ENCODE results near the gene MCRIP2. TPM values are rescaled to one million over a fixed set of nuclear protein-coding genes. Genes with fewer than 3 reads are reported as not detected.

The MCRIP2 gene
- total and polyA plus RNA-seq, 5 donors, result 71.2 to 141 (median 87.6) TPM

DNA sequence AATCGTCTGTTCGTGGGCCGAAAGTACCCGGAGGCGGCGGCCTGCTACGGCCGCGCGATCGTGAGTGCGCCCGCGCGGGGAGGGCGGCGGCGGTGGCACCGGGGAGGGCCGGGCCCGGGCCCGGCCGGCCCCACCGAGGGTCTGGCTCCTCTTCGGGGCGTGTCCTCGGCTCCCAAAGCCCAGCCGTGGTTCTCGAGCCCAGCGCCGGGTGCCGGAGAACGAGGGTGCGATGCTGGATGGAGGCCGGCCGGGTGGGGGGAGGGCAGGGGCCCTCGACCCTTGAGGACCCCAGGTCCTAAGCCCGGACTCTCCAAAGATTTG lies 39.0 kb downstream of the MCRIP2 start:
- Histone ChIP-seq H3K4me1 (ENCODE audit: control insufficient read depth, insufficient read depth, low read length) (peaks cover 7% of the 10 kb centered on the region), H3K4me3 (ENCODE audit: low read length) (peak overlapping the region; percentile 77), H3K27me3 (ENCODE audit: control insufficient read depth, insufficient read depth) (no peaks in the 10 kb centered on the region), H3K9me3 (ENCODE audit: control insufficient read depth, low read length) (no peaks in the 10 kb centered on the region), H3K27ac (ENCODE audit: low read length) (peak overlapping the region; percentile 96)
- intact Hi-C loops (cut with DNase I), result no loop called here
- no peak for ATAC-seq
- WGBS, result under 1% methylated on average over 38 of the region's 38 CpGs
- DNase-seq, result no peak

- 45% methylated on average over 44 of the region's 44 CpGs for WGBS
- Histone ChIP-seq H3K4me3 (ENCODE audit: low read length) (peak overlapping the region; percentile 77), H3K27ac (ENCODE audit: low read length) (no peak overlapping the region), H3K27me3 (ENCODE audit: control insufficient read depth, insufficient read depth) (no peaks in the 10 kb centered on the region), H3K9me3 (ENCODE audit: control insufficient read depth, low read length) (no peaks in the 10 kb centered on the region), H3K4me1 (ENCODE audit: control insufficient read depth, insufficient read depth, low read length) (peaks cover 7% of the 10 kb centered on the region)
- intact Hi-C loops (cut with DNase I), result no loop called here
- no peak for ATAC-seq
- peak; percentile 67 to 84 (median 83) for DNase-seq
Measured at GRCh38 chr16:680967-681745, 39.5 kb downstream of the MCRIP2 start.

DNA sequence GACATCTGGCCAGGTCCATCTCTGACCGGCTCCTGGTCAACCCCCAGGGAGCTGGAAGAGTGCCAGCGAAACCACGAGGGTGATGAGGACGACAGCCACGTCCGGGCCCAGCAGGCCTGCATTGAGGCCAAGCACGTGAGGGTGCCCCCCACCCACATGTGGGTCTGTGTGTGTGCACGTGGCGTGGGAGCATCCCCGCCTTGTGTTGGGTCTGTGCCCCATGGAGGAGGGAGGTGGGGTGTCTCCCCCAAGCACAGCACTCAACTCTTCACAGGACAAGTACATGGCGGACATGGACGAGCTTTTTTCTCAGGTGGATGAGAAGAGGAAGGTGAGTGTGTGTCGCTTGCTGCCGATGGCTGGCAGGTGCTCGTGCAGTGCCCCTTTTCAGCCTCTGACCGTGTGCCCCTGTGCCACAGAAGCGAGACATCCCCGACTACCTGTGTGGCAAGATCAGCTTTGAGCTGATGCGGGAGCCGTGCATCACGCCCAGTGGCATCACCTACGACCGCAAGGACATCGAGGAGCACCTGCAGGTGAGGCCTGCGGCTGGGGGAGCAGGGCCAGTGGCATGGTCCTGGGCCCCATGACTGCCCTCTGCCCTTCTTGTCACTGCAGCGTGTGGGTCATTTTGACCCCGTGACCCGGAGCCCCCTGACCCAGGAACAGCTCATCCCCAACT lies 40.3 kb downstream of the MCRIP2 start:
- intact Hi-C loops (cut with DNase I), result no loop called here
- Histone ChIP-seq H3K4me1 (ENCODE audit: control insufficient read depth, insufficient read depth, low read length) (peaks cover 7% of the 10 kb centered on the region), H3K27me3 (ENCODE audit: control insufficient read depth, insufficient read depth) (no peaks in the 10 kb centered on the region), H3K27ac (ENCODE audit: low read length) (no peak overlapping the region), H3K9me3 (ENCODE audit: control insufficient read depth, low read length) (no peaks in the 10 kb centered on the region), H3K4me3 (ENCODE audit: low read length) (no peak overlapping the region)
- no peak for ATAC-seq
- WGBS, result 73% methylated on average over 28 of the region's 28 CpGs
- DNase-seq, result peak in 2 of 3 donors; percentile 78 to 80

DNA sequence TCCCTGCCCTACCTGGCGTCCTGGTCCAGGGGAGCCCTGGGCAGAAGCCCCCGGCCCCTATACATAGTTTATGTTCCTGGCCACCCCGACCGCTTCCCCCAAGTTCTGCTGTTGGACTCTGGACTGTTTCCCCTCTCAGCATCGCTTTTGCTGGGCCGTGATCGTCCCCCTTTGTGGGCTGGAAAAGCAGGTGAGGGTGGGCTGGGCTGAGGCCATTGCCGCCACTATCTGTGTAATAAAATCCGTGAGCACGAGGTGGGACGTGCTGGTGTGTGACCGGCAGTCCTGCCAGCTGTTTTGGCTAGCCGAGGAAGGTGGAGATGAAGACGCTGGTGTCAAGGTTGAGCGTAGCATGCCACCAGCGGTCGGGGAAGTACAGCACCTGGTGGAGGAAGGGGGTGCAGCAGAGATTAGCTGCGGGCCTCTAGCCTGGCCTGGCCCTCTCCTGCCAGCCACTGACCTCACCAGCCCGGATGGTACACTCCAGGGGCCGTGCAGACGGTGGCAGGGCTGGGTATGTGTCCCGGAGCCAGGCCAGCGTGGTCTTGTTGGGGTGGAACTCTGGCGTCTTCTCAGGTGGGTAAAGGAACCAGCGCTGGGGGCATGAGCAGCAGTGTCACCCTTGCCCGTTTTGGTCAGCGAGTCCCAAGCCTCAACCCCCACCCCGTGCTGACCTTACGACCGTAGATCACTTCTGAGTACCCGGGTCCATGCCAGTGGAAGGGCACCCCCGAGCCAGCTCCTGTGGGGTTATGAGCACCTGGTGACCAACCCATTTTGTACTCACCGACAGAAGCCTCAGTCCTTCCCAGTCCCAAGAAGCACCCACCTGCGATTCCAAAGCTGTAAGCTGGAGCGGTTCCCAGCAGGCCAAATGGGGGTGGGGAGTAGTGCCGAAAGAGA lies 41.1 kb downstream of the MCRIP2 start:
- ATAC-seq, result no peak
- Histone ChIP-seq H3K9me3 (ENCODE audit: control insufficient read depth, low read length) (no peaks in the 10 kb centered on the region), H3K4me1 (ENCODE audit: control insufficient read depth, insufficient read depth, low read length) (peaks cover 7% of the 10 kb centered on the region), H3K27me3 (ENCODE audit: control insufficient read depth, insufficient read depth) (no peaks in the 10 kb centered on the region), H3K27ac (ENCODE audit: low read length) (no peak overlapping the region), H3K4me3 (ENCODE audit: low read length) (no peak overlapping the region)
- intact Hi-C loops (cut with DNase I), result no loop called here
- DNase-seq, result peak in 1 of 3 donors; percentile 61
- WGBS, result 84% methylated on average over 36 of the region's 36 CpGs

GRCh38 chr16:683396-684070 lies 41.9 kb downstream of the MCRIP2 start:
- DNase-seq, result peak in 1 of 3 donors; percentile 73
- no peaks in the 10 kb centered on the region for H3K9me3 ChIP-seq (ENCODE audit: control insufficient read depth, low read length)
- peaks cover 7% of the 10 kb centered on the region for H3K4me1 ChIP-seq (ENCODE audit: control insufficient read depth, insufficient read depth, low read length)
- no peak overlapping the region for H3K27ac ChIP-seq (ENCODE audit: low read length)
- intact Hi-C loops (cut with DNase I), result no loop called here
- no peaks in the 10 kb centered on the region for H3K27me3 ChIP-seq (ENCODE audit: control insufficient read depth, insufficient read depth)
- peak overlapping the region; percentile 52 for H3K4me3 ChIP-seq (ENCODE audit: low read length)
- no peak for ATAC-seq
- WGBS, result 15% methylated on average over 57 of the region's 57 CpGs

DNA sequence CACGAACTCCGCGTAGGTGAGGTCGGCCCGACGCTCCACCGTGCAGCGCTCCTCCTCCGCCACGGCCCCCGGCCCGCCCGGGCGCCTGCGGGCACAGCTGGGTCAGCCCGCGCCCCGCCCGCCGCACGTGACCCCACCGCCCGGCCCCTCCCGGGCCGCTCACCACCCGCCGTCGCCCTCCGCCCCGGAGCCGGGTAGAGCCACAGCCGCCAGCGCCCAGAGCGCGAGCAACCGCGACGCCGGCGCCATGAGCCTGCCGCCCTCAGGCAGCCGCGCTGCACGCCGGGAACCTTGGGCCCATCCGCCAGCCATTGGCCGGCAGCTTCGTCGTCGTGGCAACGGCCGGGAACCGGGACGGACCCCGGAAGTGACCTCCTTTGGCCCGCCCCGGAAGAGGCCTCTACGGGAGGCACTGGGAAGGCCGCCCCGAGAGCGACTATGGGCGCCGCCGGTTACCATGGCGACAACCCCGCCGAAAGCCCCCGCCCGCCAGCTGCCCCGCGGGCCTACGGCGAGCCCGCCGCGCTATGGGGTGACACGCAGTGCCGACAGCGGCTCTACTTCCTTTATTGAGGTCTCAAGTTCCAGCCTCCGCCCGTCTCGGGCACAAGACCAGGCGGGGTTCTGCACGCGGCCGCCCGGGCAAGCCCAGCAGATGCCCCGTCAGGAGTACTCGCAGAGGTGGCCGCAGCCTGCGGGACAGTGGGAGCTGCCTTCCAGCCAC lies 42.6 kb downstream of the MCRIP2 start, which contains the start of gene JMJD8:
JMJD8 (minus strand) TSS at position 264 of the 724 bp plus-strand sequence; CDS start at position 249, 15 bp downstream.
- WGBS, result 4% methylated on average over 91 of the region's 91 CpGs
- peak within 1 kb of the TSS; percentile 14 for H3K27ac ChIP-seq (ENCODE audit: low read length)
- peaks cover 8% of the 10 kb centered on the region for H3K4me1 ChIP-seq (ENCODE audit: control insufficient read depth, insufficient read depth, low read length)
- DNase-seq (peak; percentile 99 to 100 (median 99)), ATAC-seq (peak; percentile 75 to 76)
- H3K27me3 ChIP-seq (ENCODE audit: control insufficient read depth, insufficient read depth), result no peaks in the 10 kb centered on the region
- H3K4me3 ChIP-seq (ENCODE audit: low read length), result peak within 1 kb of the TSS; percentile 52
- intact Hi-C loops (cut with DNase I), result no loop called here
- H3K9me3 ChIP-seq (ENCODE audit: control insufficient read depth, low read length), result no peaks in the 10 kb centered on the region

DNA sequence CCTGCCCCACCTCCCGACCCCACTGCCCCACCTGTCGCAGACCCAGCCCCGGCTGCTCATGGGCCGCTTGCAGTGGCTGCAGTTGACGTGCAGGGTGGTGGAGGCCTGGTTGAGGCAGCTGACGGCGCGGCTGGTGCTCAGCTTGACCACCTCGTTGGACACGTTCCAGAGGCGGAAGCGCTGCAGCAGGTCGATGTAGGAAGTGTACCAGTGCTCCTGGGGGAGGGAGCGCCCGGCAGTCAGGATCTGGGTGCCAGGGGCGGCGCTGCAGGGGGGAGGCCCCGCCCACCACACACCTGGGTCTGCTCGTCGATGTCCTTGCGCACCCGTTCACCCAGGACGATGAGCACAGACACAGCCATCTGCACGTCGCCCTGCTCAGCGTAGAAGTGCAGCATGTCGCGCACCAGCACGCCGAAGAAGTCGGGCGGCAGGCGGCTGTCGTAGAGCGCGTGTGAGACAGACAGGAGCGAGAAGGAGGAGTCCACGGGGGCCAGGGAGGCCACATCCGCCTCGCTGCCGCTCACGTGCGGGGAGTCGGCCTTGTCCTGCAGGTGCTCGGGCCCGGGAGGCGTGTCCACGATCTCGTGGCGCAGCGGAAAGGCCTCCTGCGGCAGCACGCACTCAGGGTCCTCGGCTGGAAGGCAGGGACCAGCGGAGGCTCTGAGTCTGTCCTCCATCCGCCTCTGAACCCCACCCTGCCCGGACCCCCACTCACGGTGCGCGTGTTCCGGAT lies 43.5 kb downstream of the MCRIP2 start:
- H3K4me1 ChIP-seq (ENCODE audit: control insufficient read depth, insufficient read depth, low read length), result peaks cover 12% of the 10 kb centered on the region
- H3K27me3 ChIP-seq (ENCODE audit: control insufficient read depth, insufficient read depth), result no peaks in the 10 kb centered on the region

DNA sequence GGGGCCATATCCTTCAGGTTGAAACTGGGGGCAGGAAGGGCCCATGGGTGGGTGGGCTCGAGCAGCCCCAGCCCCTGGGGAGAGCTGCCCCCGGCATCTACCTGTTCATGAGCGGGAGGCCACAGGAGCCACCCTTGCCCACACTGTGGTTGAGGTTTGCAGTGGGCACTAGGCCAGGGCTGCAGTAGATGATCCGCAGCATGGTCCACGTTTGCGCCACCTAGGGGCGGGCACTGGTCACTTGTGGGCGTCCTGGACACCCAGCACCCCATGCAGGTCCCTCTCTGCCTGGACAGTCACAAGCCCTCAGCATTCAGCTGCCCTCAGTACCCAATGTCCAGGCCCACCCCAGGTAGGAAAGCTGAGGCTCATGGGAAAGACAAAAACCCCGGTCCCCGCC lies 44.3 kb downstream of the MCRIP2 start:
- intact Hi-C loops (cut with DNase I), result no loop called here
- H3K4me3 ChIP-seq (ENCODE audit: low read length), result no peak overlapping the region
- WGBS, result 68% methylated on average over 10 of the region's 10 CpGs
- no peak for ATAC-seq
- H3K27ac ChIP-seq (ENCODE audit: low read length), result no peak overlapping the region
- peak in 1 of 3 donors; percentile 78 for DNase-seq
- H3K27me3 ChIP-seq (ENCODE audit: control insufficient read depth, insufficient read depth), result no peaks in the 10 kb centered on the region
- no peaks in the 10 kb centered on the region for H3K9me3 ChIP-seq (ENCODE audit: control insufficient read depth, low read length)
- peaks cover 12% of the 10 kb centered on the region for H3K4me1 ChIP-seq (ENCODE audit: control insufficient read depth, insufficient read depth, low read length)

More for the DNA sequence above, 43.5 kb downstream of the MCRIP2 start:
- DNase-seq, result peak in 2 of 3 donors; percentile 78 to 80
- ATAC-seq, result no peak
- Histone ChIP-seq H3K4me3 (ENCODE audit: low read length) (no peak overlapping the region), H3K27ac (ENCODE audit: low read length) (no peak overlapping the region), H3K9me3 (ENCODE audit: control insufficient read depth, low read length) (no peaks in the 10 kb centered on the region)
- WGBS, result 94% methylated on average over 61 of the region's 61 CpGs
- intact Hi-C loops (cut with DNase I), result no loop called here

DNA sequence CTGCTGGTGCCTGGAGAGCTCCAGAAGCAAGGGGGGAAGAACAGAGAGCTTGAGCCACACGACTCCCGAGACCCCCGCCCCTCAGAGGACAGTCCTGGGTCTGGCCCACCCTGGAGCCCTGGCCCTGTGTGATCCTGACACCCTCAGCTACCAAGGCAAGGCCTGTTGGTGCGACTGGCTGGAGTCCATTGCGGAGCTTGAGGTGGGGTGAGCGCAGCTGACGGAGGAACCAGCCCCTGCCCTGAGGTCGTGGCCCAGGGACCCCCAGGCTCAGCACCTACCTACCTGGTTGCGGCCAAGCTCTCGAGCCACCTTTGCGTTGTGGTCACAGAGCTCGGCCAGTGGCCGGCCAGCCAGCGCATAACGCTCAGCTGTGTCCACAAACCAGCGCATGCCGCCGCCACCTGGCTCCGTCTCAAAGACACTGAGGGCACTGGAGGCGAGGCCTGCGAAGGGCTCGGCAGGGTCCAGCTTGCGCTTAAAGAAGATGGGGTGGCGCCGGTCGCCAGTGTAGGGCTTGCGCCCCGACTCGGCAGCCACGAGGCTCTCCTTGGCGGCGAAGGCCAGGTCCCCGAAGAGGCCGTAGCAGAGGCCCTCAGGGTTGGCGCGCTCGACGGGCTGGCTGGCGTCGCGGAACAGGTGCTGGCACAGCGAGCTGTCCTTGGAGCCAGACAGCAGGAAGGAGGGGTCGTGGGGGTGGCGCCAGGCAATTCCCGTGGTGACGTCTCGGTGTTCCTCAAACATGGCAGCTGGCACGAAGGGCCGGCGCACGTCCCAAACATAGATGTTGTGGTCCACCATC lies 45.0 kb downstream of the MCRIP2 start:
- intact Hi-C loops (cut with DNase I), result no loop called here
- Histone ChIP-seq H3K4me1 (ENCODE audit: control insufficient read depth, insufficient read depth, low read length) (peaks cover 6% of the 10 kb centered on the region), H3K4me3 (ENCODE audit: low read length) (no peak overlapping the region), H3K9me3 (ENCODE audit: control insufficient read depth, low read length) (no peaks in the 10 kb centered on the region), H3K27ac (ENCODE audit: low read length) (no peak overlapping the region), H3K27me3 (ENCODE audit: control insufficient read depth, insufficient read depth) (no peaks in the 10 kb centered on the region)
- ATAC-seq (no peak), DNase-seq (no peak)
- 94% methylated on average over 51 of the region's 51 CpGs for WGBS

Measured in right cardiac atrium (tissue), 5 donors.